Right forelimb (tissue), 1 donor: ENCODE data around the gene RANGAP1.

Source experiments
- DNase-seq: peaks from one replicate; pipeline ENCODE4 v3.0.0-alpha.2; 2018

The RANGAP1 gene

GRCh38 chr22:41231369-41231768 is 54.6 kb downstream of the RANGAP1 start:
- no peak for DNase-seq

- no peak for DNase-seq
Observed at GRCh38 chr22:41230401-41230785, 55.6 kb downstream of the RANGAP1 start.

- no peak for DNase-seq
Observed at GRCh38 chr22:41229730-41230400, 56.1 kb downstream of the RANGAP1 start.

- no peak for DNase-seq
Observed at GRCh38 chr22:41229215-41229614, 56.8 kb downstream of the RANGAP1 start.

- DNase-seq: no peak
Observed at GRCh38 chr22:41226723-41227655, 59.0 kb downstream of the RANGAP1 start.

- DNase-seq: no peak
Observed at GRCh38 chr22:41223535-41223934, 62.5 kb downstream of the RANGAP1 start.

GRCh38 chr22:41222846-41223507 is 63.0 kb downstream of the RANGAP1 start:
- no peak for DNase-seq

GRCh38 chr22:41217553-41218157 is 68.3 kb downstream of the RANGAP1 start:
- no peak for DNase-seq

GRCh38 chr22:41216984-41217383 is 69.0 kb downstream of the RANGAP1 start:
- no peak for DNase-seq

GRCh38 chr22:41215926-41216325 is 70.1 kb downstream of the RANGAP1 start:
- DNase-seq: no peak

- DNase-seq: no peak
Observed at GRCh38 chr22:41215409-41215808, 70.6 kb downstream of the RANGAP1 start.

- DNase-seq: no peak
Observed at GRCh38 chr22:41206719-41207118, 79.3 kb downstream of the RANGAP1 start.

GRCh38 chr22:41204992-41205900 is 80.7 kb downstream of the RANGAP1 start, which contains the start of gene L3MBTL2:
Gene L3MBTL2, plus strand, starts transcription at chr22:41205312. Its CDS starts 51 bp downstream, at chr22:41205363.
- DNase-seq: peak; percentile 98

- no peak for DNase-seq
Observed at GRCh38 chr22:41204066-41204465, 81.9 kb downstream of the RANGAP1 start.

- no peak for DNase-seq
Observed at GRCh38 chr22:41203118-41203517, 82.9 kb downstream of the RANGAP1 start.

GRCh38 chr22:41201141-41201540 is 84.8 kb downstream of the RANGAP1 start:
- no peak for DNase-seq

GRCh38 chr22:41198027-41198580 is 87.9 kb downstream of the RANGAP1 start:
- no peak for DNase-seq

GRCh38 chr22:41197038-41197972 is 88.7 kb downstream of the RANGAP1 start:
- DNase-seq: peak; percentile 89
